Measurements from ENCODE around the gene USP37.
A peak's percentile ranks its signal among the peaks of the same experiment; 100 is the strongest.

The USP37 gene

DNA sequence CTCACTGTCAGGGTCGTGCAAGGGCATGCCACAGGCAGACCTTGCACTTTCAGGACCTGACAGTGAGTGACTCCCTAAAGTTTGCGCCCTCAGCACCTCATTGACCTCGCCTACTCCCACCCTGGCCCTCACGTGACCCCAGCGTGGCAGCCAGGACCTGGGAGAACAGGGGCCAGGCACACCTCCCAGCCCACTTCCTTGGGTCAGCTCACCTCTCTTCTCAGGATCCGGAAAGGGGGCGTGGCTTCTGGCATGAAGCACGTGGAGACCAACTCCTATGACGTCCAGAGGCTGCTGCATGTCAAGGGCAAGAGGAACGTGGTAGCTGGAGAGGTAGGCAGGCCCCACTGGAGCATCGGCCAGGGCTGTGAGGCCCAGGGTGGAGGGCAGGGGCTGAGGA is 140.4 kb downstream of the USP37 start:
- DNase-seq, result no peak

DNA sequence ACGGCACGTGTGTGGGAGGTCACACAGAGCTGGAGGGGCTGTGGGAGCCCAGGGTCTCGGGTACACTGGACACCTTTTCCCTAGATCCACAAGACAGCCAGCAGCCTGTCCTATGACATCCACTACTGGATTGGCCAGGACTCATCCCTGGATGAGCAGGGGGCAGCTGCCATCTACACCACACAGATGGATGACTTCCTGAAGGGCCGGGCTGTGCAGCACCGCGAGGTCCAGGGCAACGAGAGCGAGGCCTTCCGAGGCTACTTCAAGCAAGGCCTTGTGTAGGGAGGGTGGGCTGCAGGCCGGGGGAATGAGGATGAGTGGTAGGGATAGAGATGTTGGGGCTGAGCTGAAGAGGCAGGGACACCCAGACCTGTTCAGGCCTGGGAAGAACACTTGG is 142.6 kb downstream of the USP37 start:
- no peak for DNase-seq

DNA sequence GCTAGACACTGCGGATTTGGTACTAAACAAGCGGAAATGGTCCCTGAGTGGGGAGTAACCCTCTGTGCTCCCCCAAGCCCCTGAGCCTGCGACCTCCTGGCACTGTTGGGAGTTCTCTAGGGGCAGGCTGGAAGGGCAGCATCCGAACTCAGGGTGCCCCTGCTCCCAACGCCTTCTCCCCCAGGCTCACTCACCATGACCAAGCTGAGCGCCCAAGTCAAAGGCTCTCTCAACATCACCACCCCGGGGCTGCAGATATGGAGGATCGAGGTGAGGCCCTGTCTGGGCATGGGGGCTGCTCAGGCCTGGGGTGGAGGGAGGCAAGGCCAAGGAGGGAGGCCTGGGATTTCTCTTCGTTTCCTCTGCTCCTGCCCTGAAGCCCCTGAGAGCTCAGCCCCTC is 144.6 kb downstream of the USP37 start:
- no peak for DNase-seq

DNA sequence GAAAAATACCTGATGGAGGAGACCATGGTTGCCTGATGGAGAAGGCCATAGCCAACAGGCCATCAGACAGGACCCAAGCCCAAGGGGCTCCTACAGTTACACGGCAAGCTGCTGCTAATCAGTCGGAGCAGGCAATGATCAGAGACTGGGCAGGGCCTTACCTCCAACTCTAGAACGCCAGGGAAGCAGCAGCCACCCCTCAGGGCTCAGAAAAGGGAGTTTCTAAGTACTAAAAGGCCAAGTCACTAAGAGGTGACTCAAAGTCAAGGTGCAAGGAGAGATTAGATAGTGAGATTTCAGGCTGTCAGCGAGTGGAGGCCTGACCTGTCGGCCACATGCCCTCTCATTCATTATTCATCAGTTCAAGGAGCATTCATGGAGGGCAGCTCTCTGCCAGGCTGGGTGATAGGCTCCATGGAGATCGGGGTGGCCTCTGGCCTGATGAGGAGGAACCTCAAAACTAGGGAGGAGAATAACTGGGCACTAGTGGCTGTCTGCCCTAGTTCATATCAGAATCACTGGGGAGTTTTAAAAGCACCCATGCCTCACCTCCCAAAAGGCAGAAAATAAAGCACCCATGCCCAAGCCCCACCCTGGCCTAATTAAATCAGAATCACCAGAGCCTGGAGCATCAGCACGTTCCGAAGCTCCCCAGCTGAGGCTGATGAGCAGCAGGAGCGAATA is 145.6 kb downstream of the USP37 start:
- no peak for DNase-seq

DNA sequence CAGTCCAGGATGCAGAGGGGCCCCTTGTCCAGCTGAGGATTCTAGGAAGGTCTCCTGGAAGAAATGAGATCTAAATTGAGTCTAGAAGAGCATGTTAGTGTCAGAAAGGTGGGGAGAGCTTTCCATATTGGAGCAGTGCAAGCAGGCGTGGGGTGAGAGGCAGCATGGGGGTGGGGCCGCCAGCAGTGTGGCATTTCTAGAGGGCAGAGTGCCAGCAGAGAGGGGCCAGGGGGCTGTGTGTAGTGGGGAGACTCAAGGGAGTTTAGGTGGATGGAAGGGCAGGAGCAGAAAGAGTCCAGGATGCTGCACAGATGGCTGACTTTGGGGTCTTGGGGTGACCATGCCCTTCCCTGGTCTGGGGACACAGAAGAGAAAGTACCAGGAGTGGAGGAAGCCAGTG is 147.1 kb downstream of the USP37 start:
- DNase-seq, result no peak

DNA sequence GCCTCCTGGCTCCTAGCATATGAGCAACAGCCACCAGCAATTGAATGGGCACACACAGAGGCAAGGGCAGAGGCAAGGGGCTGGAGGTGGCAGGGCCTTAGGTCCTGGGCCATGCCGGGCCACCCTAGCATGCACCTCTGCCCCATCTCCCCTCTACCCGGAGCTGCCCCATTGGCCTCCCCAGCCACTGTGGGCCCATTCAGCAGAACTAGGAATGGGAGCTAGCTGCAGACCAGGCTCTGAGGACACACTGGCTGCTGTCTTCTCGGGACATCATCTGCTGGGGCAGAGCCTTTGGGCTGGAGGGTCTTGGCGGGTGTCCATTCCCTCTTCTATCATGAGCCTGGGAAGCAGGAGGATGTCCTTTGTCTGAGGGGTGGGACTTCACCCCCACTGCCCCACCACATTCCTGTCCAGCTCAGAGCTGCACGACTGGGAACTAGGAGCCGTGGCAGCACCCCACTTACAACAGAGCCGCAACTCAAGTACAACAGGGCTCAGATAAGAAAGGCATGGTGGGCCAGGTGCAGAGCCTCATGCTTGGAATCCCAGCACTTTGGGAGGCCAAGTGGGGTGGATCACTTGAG is 148.4 kb downstream of the USP37 start:
- DNase-seq, result no peak

DNA sequence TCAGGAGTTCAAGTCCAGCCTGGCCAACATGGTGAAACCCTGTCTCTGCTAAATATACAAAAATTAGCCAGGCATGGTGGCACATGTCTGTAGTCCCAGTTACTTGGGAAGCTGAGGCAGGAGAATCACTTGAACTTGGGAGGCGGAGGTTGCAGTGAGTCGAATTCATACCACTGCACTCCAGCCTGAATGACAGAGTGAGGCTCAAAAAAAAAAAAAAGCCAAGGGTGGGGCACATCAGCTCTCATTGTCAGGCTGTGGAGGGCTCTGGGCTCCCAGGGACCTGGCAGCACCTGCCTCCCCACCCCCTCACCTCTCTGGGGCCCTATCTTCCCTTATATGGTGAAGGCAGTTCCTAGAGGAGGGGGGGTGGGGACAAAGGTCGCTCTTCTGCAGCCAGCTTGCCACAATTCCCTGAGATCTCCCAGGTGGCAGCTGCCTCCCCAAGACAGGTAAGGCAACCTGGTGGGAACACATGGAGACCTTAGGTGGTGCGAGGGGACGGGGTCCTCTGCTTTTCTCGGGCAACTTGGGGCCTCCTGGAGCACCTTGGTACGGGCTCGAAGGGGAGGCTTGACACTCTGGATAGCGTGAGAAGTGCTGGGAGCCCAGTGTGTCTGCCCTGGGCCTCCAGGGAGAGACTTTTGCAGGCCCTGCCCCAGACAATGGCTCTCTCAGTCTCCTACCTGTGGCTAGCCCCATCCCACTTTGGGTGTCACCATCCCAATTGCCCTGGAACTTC is 149.3 kb downstream of the USP37 start, which contains the start of gene VIL1:
VIL1 (plus strand) TSS at position 407 of the 742 bp plus-strand sequence. CDS start 4,656 bp downstream, outside the sequence.
- no peak for DNase-seq

DNA sequence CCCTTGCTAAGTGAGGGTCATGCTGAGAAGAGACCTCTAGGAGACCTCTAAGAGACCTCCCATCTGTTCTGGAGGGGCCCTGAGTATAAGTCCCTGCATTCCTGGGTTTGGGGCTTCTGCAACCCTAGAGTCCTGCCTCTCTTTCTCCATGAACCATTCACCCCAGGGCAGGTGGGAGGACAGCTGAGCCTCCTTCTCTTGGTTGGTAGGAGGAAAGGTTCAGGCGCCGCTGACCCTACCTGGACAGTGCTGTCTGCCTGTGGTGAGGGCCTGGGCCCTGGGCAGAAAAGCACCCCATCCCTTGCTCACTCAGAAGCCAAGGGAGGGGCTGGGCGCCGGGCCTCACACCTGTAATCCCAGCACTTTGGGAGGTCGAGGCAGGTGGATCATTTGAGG is 149.8 kb downstream of the USP37 start:
- DNase-seq, result no peak

DNA sequence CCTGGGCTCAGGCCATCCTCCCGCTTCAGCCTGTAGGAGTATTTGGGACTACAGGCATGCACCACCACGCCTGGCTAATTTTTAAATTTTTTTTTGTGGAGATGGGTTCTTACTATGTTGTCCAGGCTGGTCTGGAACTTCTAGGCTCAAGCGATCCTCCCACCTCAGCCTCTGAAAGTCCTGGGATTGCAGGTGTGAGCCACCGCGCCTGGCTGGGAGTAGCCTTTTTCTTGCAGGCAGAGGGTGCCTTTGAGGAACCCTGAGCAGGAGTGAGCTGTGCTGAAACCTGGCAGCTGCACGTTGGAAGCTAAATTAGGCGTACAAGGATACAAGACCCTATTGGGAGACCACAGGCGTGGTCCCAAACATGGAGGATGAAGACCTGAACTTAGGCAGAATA is 160.4 kb downstream of the USP37 start:
- DNase-seq, result no peak

DNA sequence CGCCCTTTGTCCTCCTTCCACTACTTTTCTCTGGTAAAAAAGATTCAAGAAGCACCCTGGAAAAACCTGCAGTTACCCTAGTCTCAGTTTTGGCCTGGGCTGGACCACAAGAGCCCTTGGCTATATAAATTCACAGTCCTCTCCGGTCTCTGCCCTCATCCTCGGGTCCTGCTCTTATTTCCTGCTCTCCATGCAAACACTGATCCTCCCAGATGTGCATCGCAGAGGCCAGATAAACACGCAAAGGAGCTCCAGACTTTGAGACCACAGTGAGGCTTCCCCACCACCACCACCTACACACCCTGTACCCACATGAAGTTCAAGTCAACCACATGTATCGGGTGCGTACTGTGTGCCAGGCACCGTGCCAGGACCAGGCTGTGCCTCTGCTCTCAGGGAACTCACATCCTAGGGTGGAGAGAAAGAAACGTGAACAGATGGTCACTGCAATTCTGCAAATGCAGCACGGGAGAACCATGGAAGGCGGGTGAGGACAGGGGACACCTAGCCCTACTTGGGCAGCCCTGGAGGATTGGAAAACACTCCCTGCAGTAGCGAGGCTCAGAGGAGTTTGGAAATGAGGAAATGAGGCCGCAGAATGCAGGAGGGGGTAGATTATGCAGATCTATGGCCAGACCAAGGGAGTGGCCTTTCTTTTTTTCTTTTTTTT is 161.1 kb downstream of the USP37 start:
- DNase-seq, result peak; percentile 62 to 71

DNA sequence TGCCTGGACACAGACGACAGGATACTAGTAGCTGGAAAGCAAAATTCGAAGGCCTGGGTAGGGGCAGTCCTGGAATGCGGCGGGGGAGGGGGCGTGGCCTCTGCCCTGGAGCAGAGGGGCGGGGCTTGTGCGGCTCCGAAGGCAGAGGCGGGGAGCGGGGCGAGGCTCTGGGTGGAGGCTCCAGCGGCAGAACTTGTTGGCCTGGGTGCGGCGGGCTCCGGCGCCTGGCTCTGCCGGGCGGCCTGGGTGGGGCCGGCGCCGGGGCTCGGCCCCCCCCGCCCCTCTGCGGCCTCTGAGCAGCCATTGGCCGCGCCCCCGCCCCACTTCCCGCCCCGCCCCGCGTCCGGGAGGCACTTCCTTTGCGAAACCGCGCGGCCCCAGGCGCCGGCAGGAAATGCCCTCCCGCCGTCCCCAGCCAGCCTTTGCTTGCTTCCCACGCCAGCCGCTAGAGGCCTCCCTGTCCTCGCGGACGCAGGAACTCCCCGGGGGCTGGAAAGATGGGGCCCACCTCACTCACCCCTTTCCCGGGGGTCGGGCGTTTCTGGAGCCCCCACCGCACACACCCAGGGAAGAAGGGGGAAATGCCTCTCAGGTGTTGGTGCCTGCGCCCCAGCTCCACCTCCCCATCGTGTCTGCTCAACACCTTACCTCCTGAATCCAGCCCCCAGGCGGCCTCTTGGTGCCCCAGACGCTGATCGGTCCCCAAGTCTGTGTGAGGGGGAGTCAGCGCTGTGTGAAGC is 161.8 kb downstream of the USP37 start:
- DNase-seq, result peak; percentile 85 to 86

DNA sequence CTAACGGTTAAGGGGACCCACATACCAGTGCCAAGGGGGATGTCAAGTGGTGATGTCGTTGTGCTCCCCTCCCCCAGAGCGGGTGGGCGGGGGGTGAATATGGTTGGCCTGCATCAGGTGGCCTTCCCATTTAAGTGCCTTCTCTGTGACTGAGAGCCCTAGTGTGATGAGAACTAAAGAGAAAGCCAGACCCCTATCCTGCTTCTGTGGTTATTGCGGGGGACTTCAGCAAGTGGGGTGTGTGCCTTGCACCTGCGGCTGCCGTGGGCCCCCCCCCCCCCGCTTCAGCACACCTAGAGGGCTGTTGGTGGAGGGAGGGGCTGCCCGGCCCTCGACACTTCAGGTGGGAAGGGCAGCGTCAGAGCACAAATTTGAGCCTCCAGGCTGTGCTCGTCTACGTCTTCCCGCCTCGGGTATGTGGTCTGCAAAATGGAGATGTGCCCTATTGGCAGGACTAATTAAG is 162.4 kb downstream of the USP37 start:
- peak; percentile 14 to 16 for DNase-seq

DNA sequence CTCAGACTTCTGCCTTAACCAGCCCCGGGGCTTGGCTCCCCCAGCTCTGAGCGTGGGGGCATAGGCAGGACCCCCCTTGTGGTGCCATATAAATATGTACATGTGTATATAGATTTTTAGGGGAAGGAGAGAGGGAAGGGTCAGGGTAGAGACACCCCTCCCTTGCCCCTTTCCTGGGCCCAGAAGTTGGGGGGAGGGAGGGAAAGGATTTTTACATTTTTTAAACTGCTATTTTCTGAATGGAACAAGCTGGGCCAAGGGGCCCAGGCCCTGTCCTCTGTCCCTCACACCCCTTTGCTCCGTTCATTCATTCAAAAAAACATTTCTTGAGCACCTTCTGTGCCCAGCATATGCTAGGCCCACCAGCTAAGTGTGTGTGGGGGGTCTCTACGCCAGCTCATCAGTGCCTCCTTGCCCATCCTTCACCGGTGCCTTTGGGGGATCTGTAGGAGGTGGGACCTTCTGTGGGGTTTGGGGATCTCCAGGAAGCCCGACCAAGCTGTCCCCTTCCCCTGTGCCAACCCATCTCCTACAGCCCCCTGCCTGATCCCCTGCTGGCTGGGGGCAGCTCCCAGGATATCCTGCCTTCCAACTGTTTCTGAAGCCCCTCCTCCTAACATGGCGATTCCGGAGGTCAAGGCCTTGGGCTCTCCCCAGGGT is 162.9 kb downstream of the USP37 start:
- no peak for DNase-seq

DNA sequence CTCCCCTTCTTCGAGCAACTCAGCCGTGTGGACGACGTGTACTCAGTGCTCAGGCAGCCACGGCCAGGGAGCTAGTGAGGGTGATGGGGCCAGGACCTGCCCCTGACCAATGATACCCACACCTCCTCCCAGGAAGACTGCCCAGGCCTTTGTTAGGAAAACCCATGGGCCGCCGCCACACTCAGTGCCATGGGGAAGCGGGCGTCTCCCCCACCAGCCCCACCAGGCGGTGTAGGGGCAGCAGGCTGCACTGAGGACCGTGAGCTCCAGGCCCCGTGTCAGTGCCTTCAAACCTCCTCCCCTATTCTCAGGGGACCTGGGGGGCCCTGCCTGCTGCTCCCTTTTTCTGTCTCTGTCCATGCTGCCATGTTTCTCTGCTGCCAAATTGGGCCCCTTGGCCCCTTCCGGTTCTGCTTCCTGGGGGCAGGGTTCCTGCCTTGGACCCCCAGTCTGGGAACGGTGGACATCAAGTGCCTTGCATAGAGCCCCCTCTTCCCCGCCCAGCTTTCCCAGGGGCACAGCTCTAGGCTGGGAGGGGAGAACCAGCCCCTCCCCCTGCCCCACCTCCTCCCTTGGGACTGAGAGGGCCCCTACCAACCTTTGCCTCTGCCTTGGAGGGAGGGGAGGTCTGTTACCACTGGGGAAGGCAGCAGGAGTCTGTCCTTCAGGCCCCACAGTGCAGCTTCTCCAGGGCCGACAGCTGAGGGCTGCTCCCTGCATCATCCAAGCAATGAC is 163.6 kb downstream of the USP37 start:
- no peak for DNase-seq

DNA sequence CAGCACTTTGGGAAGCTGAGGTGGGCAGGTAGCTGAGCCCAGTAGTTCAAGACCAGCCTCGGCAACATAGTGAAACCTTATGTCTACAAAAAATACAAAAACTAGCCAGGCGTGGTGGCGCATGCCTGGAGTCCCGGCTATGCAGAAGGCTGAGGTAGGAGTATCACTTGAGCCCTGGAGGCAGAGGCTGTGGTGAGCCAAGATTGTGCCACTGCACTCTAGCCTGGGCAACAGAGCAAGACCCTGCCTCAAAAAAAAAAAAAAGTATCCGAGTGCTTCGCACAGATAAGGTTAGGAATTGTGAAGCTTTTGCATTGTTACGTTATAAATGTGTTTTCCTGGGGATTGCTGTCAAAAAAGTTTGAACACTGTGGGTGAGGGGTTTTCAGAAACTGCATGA is 164.3 kb downstream of the USP37 start:
- DNase-seq, result no peak

DNA sequence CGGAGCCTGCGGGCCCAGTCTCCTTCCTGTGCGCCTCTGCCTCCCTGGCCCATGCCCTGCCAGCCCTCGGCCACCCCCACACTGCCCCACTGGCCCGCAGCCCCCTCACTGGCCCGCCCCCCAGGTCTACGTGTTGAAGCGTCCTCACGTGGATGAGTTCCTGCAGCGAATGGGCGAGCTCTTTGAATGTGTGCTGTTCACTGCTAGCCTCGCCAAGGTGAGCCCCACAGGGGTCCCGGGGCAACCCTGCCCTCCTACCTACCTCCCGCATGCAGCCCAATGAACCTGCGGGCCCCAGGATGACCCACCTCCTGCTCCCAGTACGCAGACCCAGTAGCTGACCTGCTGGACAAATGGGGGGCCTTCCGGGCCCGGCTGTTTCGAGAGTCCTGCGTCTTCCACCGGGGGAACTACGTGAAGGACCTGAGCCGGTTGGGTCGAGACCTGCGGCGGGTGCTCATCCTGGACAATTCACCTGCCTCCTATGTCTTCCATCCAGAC is 165.2 kb downstream of the USP37 start:
- DNase-seq, result no peak

DNA sequence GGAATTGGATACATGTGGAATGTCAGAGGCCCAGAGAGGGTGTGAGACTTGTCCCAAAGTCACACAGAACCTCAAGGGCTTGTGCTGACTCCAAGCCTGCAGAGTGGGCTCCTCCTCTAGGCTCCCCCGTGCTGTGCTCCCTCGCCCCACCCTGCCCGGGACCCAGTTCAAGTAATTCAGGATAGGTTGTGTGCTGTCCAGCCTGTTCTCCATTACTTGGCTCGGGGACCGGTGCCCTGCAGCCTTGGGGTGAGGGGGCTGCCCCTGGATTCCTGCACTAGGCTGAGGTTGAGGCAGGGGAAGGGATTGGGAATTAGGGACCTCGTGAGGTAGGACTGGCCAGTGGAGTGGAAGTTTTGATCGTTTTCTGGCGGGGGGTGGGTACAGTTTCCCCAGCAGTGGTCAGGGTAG is 165.7 kb downstream of the USP37 start:
- DNase-seq, result no peak

DNA sequence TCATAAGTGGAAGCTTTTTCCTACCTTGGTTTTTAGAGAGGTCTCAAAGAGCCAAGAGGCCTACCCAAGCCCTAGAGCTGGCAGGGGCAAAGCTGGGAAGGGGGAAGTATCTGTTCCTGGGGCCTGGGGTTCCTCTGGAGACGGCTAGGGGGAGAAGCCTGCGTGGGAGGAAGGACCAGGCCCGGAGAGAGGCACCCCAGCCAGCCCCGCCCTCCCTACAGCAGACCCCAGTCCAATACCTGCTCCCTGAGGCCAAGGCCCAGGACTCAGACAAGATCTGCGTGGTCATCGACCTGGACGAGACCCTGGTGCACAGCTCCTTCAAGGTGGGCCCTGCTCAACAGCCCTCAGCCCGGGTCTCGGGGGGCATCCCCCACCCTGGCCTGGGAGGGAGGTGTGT is 166.3 kb downstream of the USP37 start:
- DNase-seq, result no peak

DNA sequence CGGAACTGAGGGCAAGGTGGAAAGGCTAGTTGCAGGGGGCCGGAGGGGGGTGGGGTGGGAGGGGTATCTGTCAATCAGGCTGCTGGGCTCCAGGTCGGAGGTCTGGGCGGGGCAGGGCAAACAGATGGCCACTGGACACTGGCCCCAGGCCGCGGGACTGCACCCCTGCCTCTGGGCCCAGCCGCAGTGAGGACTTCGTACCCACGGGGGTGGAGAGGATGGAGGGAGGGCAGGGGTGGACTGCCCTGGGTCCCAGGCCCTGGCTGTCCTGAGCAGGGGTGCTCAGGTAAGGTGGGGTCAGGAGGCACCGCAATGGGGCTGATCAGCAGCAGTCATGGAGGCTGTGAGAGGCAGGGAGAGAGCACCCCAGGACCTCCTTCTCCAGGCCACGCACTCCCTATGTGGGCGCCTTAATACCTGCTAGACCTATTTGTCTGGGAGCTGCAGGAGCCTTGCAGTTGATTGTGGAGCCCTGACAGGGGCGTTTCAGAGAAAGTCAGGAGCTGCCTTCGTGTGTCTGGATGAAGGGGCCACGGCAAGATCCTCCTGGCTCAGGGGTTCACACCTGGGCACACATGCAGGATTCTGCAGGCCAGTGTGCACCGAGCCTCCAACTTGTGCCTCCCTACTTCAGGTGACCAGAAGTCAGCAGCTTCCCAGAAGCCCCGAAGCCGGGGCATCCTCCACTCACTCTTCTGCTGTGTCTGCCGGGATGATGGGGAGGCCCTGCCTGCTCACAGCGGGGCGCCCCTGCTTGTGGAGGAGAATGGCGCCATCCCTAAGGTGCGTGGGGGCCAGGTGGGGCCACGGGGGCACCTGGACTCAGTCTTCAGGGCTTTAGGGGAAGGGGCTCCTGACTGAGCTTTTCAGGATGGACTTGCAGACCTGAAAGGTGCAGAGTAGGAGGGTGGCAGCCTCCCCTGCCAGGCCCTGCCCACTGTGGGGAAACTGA is 166.9 kb downstream of the USP37 start:
- peak in 1 of 2 donors; percentile 6 for DNase-seq
